Subcutaneous abdominal adipose tissue (tissue), 5 donors: Measurements from ENCODE around the gene DSCAML1.

Experiments
- H3K27ac ChIP-seq: one replicate; pipeline ENCODE4 v1.7.0; 2013; ENCODE audit warnings: low read depth, mild to moderate bottlenecking, inconsistent platforms, low read length, moderate library complexity
- H3K27me3 ChIP-seq, 5 donors: one replicate each; pipeline ENCODE4 v1.7.0; 2013; ENCODE audit warnings: low read length in 5 of 5, inconsistent platforms in 1 of 5; ENCODE audit not compliant: control insufficient read depth in 5 of 5, insufficient read depth in 4 of 5
- H3K36me3 ChIP-seq, 5 donors: one replicate each; pipeline ENCODE4 v1.7.0; 2013; ENCODE audit warnings: low read length in 5 of 5; ENCODE audit not compliant: control insufficient read depth in 5 of 5, insufficient read depth in 5 of 5
- H3K4me1 ChIP-seq, 5 donors: one replicate each; pipeline ENCODE4 v1.7.0; 2013; ENCODE audit warnings: low read length in 5 of 5, mild to moderate bottlenecking in 3 of 5, moderate library complexity in 1 of 5; ENCODE audit not compliant: control insufficient read depth in 5 of 5, insufficient read depth in 5 of 5
- H3K4me3 ChIP-seq, 5 donors: one replicate each; pipeline ENCODE4 v1.7.0; 2013; ENCODE audit warnings: low read length in 5 of 5, low read depth in 1 of 5
- H3K9ac ChIP-seq, 5 donors: one replicate each; pipeline ENCODE4 v1.7.0; 2013; ENCODE audit warnings: low read length in 5 of 5, mild to moderate bottlenecking in 4 of 5, moderate library complexity in 3 of 5
- H3K9me3 ChIP-seq, 5 donors: one replicate each; pipeline ENCODE4 v1.7.0; 2013; ENCODE audit warnings: low read length in 5 of 5; ENCODE audit not compliant: control insufficient read depth in 5 of 5
- donor health status: healthy.
- donor health status: healthy.
- donor health status: healthy.
- donor health status: healthy.
- donor health status: healthy.

The DSCAML1 gene

GRCh38 chr11:117794772-117795629 lies 2.0 kb downstream of the DSCAML1 start:
- Histone ChIP-seq H3K4me3 (no peak overlapping the region), H3K36me3 (no peaks in the 10 kb centered on the region), H3K4me1 (peaks cover 0 to 19% (median 13%) of the 10 kb centered on the region in 5 donors), H3K27me3 (peaks cover 33 to 49% (median 41%) of the 10 kb centered on the region in 5 donors), H3K27ac (no peak overlapping the region), H3K9ac (no peak overlapping the region), H3K9me3 (no peaks in the 10 kb centered on the region)

GRCh38 chr11:117794135-117794534 lies 2.9 kb downstream of the DSCAML1 start:
- Histone ChIP-seq H3K36me3 (no peaks in the 10 kb centered on the region), H3K27me3 (peaks cover 36 to 45% (median 41%) of the 10 kb centered on the region in 5 donors), H3K9ac (no peak overlapping the region), H3K27ac (no peak overlapping the region), H3K4me3 (no peak overlapping the region), H3K4me1 (peaks cover 0 to 19% (median 13%) of the 10 kb centered on the region in 5 donors), H3K9me3 (no peaks in the 10 kb centered on the region)

- H3K9ac ChIP-seq, result no peak overlapping the region
- H3K27ac ChIP-seq, result no peak overlapping the region
- H3K36me3 ChIP-seq, result no peaks in the 10 kb centered on the region
- H3K4me1 ChIP-seq, result peaks cover 0 to 19% (median 13%) of the 10 kb centered on the region in 5 donors
- H3K27me3 ChIP-seq, result peaks cover 31 to 45% (median 40%) of the 10 kb centered on the region in 5 donors
- no peaks in the 10 kb centered on the region for H3K9me3 ChIP-seq
- no peak overlapping the region for H3K4me3 ChIP-seq
These were observed 3.4 kb downstream of the DSCAML1 start for GRCh38 chr11:117793583-117793982.

GRCh38 chr11:117792992-117793391 lies 4.0 kb downstream of the DSCAML1 start:
- H3K36me3 ChIP-seq, result no peaks in the 10 kb centered on the region
- H3K27me3 ChIP-seq, result peaks cover 31 to 45% (median 40%) of the 10 kb centered on the region in 5 donors
- no peak overlapping the region for H3K27ac ChIP-seq
- no peak overlapping the region for H3K9ac ChIP-seq
- peaks cover 0 to 19% (median 13%) of the 10 kb centered on the region in 5 donors for H3K4me1 ChIP-seq
- H3K9me3 ChIP-seq, result no peaks in the 10 kb centered on the region
- no peak overlapping the region for H3K4me3 ChIP-seq

- Histone ChIP-seq H3K27me3 (peaks cover 25 to 43% (median 35%) of the 10 kb centered on the region in 5 donors), H3K9me3 (no peaks in the 10 kb centered on the region), H3K4me1 (peaks cover 0 to 18% (median 13%) of the 10 kb centered on the region in 5 donors), H3K4me3 (no peak overlapping the region), H3K27ac (no peak overlapping the region), H3K9ac (no peak overlapping the region), H3K36me3 (no peaks in the 10 kb centered on the region)
These were observed 4.8 kb downstream of the DSCAML1 start for GRCh38 chr11:117792241-117792640.

GRCh38 chr11:117790279-117790678 lies 6.7 kb downstream of the DSCAML1 start:
- no peaks in the 10 kb centered on the region for H3K36me3 ChIP-seq
- no peak overlapping the region for H3K9ac ChIP-seq
- no peaks in the 10 kb centered on the region for H3K9me3 ChIP-seq
- no peak overlapping the region for H3K27ac ChIP-seq
- peaks cover 17 to 27% (median 24%) of the 10 kb centered on the region in 5 donors for H3K27me3 ChIP-seq
- no peaks in the 10 kb centered on the region for H3K4me1 ChIP-seq
- no peak overlapping the region for H3K4me3 ChIP-seq

- peaks cover 16 to 22% (median 20%) of the 10 kb centered on the region in 5 donors for H3K27me3 ChIP-seq
- H3K9ac ChIP-seq, result no peak overlapping the region
These were observed 7.8 kb downstream of the DSCAML1 start for GRCh38 chr11:117789241-117789640.

GRCh38 chr11:117786135-117786870 lies 10.7 kb downstream of the DSCAML1 start:
- no peak overlapping the region for H3K27ac ChIP-seq
- H3K27me3 ChIP-seq, result peaks cover 9 to 22% (median 11%) of the 10 kb centered on the region in 5 donors
- H3K4me1 ChIP-seq, result no peaks in the 10 kb centered on the region

More at GRCh38 chr11:117789241-117789640, 7.8 kb downstream of the DSCAML1 start:
- Histone ChIP-seq H3K27ac (no peak overlapping the region), H3K36me3 (no peaks in the 10 kb centered on the region), H3K9me3 (no peaks in the 10 kb centered on the region), H3K4me3 (no peak overlapping the region), H3K4me1 (no peaks in the 10 kb centered on the region)

GRCh38 chr11:117782101-117782500 lies 14.9 kb downstream of the DSCAML1 start:
- H3K4me3 ChIP-seq, result no peak overlapping the region
- H3K9me3 ChIP-seq, result no peaks in the 10 kb centered on the region
- H3K36me3 ChIP-seq, result no peaks in the 10 kb centered on the region
- H3K27ac ChIP-seq, result no peak overlapping the region
- peaks cover 9 to 19% (median 14%) of the 10 kb centered on the region in 5 donors for H3K27me3 ChIP-seq
- H3K9ac ChIP-seq, result no peak overlapping the region
- H3K4me1 ChIP-seq, result no peaks in the 10 kb centered on the region

More at GRCh38 chr11:117786135-117786870, 10.7 kb downstream of the DSCAML1 start:
- Histone ChIP-seq H3K36me3 (no peaks in the 10 kb centered on the region), H3K9me3 (no peaks in the 10 kb centered on the region), H3K4me3 (no peak overlapping the region), H3K9ac (no peak overlapping the region)

- Histone ChIP-seq H3K4me3 (no peak overlapping the region), H3K4me1 (no peaks in the 10 kb centered on the region), H3K27me3 (peaks cover 9 to 19% (median 13%) of the 10 kb centered on the region in 5 donors), H3K9me3 (no peaks in the 10 kb centered on the region), H3K9ac (no peak overlapping the region), H3K36me3 (no peaks in the 10 kb centered on the region), H3K27ac (no peak overlapping the region)
These were observed 15.4 kb downstream of the DSCAML1 start for GRCh38 chr11:117781627-117782026.
